GM12873 (cell line): ENCODE data around the gene PIP4K2B.

ENCODE experiments used
- TF ChIP-seq, protein P1 (sequence below): IDR thresholded peaks from 2 replicates; pipeline ENCODE4 v1.5.1; 2012; ENCODE audit warnings: low read depth, mild to moderate bottlenecking, moderate library complexity, low read length, control low read depth; ENCODE audit not compliant: insufficient read depth; ENCODE audit errors: missing control alignments

The PIP4K2B gene

DNA sequence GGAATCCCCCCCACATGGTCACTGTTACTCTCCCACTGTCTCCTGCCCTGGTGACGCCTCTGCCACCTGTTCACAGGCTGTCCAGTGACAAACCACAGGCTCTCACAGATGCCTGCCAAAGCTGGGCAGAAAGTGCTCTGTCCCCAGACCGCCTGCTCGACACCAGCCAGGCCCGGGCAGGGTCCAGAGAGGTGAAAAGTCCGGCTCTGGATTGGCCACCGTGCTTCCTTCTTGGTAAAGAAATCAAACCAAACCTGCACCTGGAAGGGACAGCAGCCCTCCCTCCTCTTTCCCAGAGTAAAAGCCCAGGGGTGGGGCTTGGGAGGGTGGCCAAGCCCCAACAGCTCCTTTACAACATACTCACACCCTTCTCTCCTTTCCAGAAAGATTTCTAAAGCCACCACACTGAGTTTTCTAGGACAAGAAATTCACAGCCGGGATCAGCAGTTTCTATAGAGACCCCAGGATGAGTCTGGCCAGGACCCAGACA lies 57.4 kb downstream of the PIP4K2B start:
- TF ChIP-seq, protein P1, sequence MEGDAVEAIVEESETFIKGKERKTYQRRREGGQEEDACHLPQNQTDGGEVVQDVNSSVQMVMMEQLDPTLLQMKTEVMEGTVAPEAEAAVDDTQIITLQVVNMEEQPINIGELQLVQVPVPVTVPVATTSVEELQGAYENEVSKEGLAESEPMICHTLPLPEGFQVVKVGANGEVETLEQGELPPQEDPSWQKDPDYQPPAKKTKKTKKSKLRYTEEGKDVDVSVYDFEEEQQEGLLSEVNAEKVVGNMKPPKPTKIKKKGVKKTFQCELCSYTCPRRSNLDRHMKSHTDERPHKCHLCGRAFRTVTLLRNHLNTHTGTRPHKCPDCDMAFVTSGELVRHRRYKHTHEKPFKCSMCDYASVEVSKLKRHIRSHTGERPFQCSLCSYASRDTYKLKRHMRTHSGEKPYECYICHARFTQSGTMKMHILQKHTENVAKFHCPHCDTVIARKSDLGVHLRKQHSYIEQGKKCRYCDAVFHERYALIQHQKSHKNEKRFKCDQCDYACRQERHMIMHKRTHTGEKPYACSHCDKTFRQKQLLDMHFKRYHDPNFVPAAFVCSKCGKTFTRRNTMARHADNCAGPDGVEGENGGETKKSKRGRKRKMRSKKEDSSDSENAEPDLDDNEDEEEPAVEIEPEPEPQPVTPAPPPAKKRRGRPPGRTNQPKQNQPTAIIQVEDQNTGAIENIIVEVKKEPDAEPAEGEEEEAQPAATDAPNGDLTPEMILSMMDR: no peak

DNA sequence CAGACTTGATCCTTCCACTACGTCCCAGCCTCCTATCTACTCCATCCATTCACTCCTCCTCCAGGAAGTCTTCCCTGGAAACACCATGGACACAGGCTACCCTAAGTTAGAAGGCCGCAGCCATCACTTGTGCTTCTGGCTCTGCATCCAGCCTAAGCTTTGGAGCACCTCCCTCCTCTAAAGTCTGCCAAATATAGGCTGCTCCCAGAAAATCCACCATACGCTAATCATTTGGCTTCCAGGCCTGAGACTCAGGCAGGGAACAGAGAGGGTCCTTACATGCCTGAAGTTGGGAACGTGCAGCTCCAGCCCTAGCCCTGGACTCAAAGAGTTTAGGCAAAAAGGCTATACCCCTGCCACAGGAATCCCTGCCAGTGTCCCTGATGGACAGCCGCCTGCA lies 57.9 kb downstream of the PIP4K2B start:
- TF ChIP-seq, protein P1: no peak

DNA sequence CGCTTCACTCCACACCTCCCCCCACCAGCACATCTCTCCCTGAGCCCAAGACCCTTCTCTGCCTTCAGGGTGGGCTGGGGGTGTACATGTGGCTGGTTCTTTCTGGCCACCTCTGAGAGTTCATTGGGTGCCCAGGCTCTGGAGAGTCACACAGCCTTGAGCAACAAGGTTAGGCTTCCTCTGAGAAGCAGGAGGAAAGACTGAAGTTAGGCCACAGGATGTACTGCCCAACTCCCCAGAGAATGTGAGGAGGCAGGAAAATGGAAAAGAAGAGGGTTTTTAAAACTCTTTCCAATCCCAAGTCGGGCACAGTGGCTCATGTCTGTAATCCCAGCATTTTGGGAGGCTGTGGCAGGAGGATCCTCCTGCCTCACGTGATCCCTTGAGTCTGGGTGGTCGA lies 58.5 kb downstream of the PIP4K2B start:
- TF ChIP-seq, protein P1: no peak

DNA sequence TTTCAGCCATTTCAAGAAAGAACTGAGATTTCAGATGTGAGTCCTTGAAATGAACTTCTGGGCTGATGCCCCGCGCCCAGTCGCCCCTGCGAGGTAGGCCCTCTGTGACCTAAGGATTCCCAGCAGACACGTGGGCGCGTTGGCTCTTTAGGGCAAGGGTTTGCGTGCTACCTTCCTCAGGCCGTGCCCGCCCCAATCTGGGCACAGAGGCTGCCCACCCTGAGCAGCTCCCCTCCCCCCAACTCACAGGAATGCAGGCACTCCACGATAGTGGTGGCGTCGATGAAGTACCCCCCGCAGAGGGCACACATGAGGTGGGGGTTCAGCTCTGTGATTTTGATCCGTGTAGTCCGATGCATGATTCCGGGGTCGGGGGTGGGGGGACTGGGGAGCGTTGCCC lies 59.3 kb downstream of the PIP4K2B start:
- TF ChIP-seq, protein P1: no peak

DNA sequence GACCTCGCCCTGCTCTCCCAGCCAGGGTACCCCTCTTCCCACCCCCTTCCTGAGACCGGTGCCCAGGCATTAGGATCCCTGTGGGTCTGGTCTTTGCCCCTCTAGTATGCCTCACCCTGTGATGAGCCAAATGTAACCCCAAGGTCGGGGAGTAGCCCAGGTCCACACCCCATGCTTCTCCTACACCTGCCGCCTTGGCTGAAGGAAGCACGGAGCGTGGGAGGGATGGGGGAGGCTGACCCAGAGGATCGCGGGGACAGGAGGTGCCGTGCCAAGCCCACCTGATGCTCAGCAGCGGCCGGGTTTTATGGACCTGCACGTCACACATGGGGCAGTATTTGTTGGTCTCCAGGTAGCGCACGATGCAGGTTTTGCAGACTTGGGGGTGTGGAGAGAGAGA lies 60.1 kb downstream of the PIP4K2B start:
- TF ChIP-seq, protein P1: no peak

DNA sequence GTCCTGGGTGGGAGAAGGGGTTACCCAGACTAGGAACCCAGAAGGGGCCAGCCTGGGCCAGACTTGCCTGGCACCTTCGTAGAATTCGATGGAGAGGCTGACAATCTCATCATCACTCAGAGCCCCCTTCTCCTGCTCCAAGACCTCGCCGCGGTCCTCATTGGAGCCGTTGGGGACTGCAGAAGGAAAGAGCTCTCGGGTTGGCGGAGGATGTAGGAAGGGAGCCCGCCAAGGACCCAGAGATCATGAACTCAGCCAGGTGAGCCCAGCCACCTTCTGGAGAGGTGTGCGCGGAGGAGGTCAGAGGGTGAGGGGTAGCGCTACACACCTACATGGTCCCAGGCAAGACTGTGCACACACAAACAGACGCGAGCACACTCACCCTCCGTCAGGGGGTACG lies 60.7 kb downstream of the PIP4K2B start:
- TF ChIP-seq, protein P1: no peak

DNA sequence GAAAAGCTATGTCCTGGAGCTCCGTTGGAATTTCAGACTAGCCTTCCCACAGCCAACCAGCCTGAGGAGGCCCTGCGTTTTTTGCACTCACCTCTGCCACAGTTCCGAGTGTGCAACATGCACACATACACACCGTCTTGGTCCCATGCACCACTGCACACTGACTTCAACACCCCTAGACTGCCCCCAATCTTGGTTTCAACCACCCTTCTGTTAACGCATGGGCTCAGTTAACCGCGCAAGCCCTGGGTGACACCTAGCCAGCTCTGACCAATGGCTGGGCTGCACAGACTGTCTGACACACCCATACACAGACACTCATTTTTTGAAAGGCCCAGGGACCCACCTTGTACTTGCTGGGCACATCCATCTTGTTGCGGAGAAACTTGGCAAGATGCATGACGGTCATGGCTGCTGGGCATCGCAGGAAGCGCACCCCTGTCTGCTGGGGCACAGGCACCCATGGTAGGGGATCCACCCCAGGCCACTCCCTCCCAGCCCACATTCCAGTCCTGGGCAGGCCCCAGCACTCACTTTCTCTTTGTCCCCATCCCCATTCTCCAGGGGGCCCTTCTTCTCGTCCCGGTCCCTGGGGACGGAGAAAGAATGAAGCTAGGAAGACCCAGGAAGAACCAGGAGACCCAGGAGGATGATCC lies 61.2 kb downstream of the PIP4K2B start:
- TF ChIP-seq, protein P1: no peak
